ENCODE data around the gene OR6J1.

DNA sequence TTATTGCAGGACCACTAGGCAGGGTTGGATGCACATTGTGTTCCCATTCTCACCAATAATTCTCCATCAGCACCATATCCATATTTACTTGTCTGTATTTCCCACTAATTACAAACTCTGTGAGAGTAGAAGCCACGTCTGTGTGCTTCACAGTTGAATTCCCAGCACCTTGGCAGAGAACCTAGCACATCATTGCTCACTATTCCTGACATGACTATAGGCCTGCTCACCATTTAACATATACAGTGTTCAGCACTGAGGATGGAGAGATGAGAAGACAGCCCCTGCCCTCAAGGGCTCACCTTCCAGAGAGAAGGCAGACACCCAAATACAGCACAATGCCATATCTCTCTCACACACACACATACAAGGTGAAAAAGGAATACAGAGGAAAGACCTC, 60.2 kb downstream of the OR6J1 start:
- no peak for TF ChIP-seq SMAD4 (CRISPR knock-in tag; conservative IDR thresholded peaks at IDR 0.05)
- TF ChIP-seq SP1 (CRISPR knock-in tag; IDR thresholded peaks at IDR 0.05) = no peak
